Activated CD4-positive, alpha-beta memory T cell treated with anti-CD3 and anti-CD28 coated beads, Interleukin-2, amount 10 ng/mL, durations not matched to agents 7 days and 5 days (primary cell): Measurements from ENCODE around the gene KLHDC2. TPM values are rescaled to one million over a fixed set of nuclear protein-coding genes. Genes with fewer than 3 reads are reported as not detected.
"Not testable (repeated sequence)": the region's sequence is repeated elsewhere in the genome, so short reads cannot be mapped to it uniquely, and the experiment has no call there.

Experiments
- CTCF ChIA-PET: fragments of 350-600 bp; sonication (Branson Sonifier 250); formaldehyde crosslinking; loops from one replicate; lab custom pipeline; 2021; ENCODE audit warnings: antibody characterized with exemption, inconsistent platforms; lab: Charles Lee
- POLR2A ChIA-PET: fragments of 350-600 bp; sonication (Branson Sonifier 250); formaldehyde crosslinking; loops from one replicate; lab custom pipeline; 2021; ENCODE audit warnings: antibody characterized with exemption; lab: Charles Lee
- DNase-seq: peaks from one replicate; pipeline ENCODE4 v3.0.0-alpha.2; 2020
- H3K27ac Mint-ChIP-seq: one replicate; pipeline ENCODE4 v1.8.0; 2021; ENCODE audit warnings: mild to moderate bottlenecking, mixed read lengths
- H3K27me3 Mint-ChIP-seq: one replicate; pipeline ENCODE4 v1.8.0; 2021; ENCODE audit warnings: mixed read lengths
- H3K36me3 Mint-ChIP-seq: one replicate; pipeline ENCODE4 v1.8.0; 2021; ENCODE audit warnings: low read depth, mixed read lengths
- H3K4me1 Mint-ChIP-seq: one replicate; pipeline ENCODE4 v1.8.0; 2021; ENCODE audit warnings: mixed read lengths
- H3K4me3 Mint-ChIP-seq: one replicate; pipeline ENCODE4 v1.8.0; 2021; ENCODE audit warnings: mild to moderate bottlenecking, mixed read lengths
- H3K9me3 Mint-ChIP-seq: one replicate; pipeline ENCODE4 v1.8.0; 2021; ENCODE audit warnings: mixed read lengths
- total RNA-seq, 2 experiments: library from RNA; stranded (reverse); gene quantifications; one replicate each; pipeline ENCODE4 v1.2.3, GENCODE V29; 2021

Gene KLHDC2
- 10 to 100 TPM; 34.3 to 34.7 TPM for total RNA-seq

- Mint-ChIP-seq H3K4me1 (peaks cover 37% of the 10 kb centered on the region), H3K36me3 (peaks cover 10% of the 10 kb centered on the region), H3K9me3 (no peaks in the 10 kb centered on the region), H3K4me3 (peak within 1 kb of the TSS; percentile 98), H3K27ac (peak within 1 kb of the TSS; percentile 98), H3K27me3 (no peaks in the 10 kb centered on the region)
- ChIA-PET CTCF (interaction anchor here (0.6 to 3.9 kb wide), 23 partner anchors 9 to 337 kb away, joined by 3 to 45 read pairs (median 4); partner anchors contain the start of genes DNAAF2, KLHDC1, LRR1 and MGAT2), POLR2A (interaction anchor here (0.6 to 7.3 kb wide), 43 partner anchors 9 to 691 kb away, joined by 3 to 99 read pairs (median 5); partner anchors contain the start of genes DNAAF2, KLHDC1, LRR1 and MGAT2)
- DNase-seq: peak; percentile 92
These were observed at the start of gene KLHDC2 for GRCh38 chr14:49767571-49768300. KLHDC2 (plus strand) TSS chr14:49768153; CDS start chr14:49768469, 316 bp downstream.

DNA sequence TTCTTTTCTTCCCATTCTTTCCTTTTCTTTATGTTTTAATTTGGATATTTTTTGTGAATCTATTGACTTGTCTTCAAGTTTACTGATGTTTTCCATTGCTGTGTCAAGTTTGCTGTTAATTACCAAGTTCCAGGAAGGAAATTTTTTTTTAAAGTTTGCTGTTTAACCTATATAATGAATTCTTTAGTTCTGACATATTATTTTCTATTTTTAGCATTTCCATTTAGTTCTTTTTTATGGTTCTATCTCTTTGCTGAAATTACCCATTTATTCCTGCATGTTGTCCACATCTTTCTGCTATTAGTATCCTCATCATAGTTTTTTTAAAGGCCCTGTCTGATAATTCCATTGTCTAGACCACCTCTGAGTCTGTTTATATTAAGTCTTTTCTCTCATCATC is 47.2 kb upstream of the KLHDC2 start:
- H3K9me3 Mint-ChIP-seq: peaks cover 7% of the 10 kb centered on the region
- no peaks in the 10 kb centered on the region for H3K4me1 Mint-ChIP-seq
- H3K36me3 Mint-ChIP-seq: peaks cover 6% of the 10 kb centered on the region
- no peaks in the 10 kb centered on the region for H3K27me3 Mint-ChIP-seq
- no peak overlapping the region for H3K4me3 Mint-ChIP-seq
- no peak overlapping the region for H3K27ac Mint-ChIP-seq
- ChIA-PET CTCF (no interaction called here), POLR2A (no interaction called here)
- DNase-seq: no peak

GRCh38 chr14:49721733-49722435 is 46.1 kb upstream of the KLHDC2 start:
- H3K4me1 Mint-ChIP-seq, H3K27me3 Mint-ChIP-seq, H3K9me3 Mint-ChIP-seq, DNase-seq, H3K36me3 Mint-ChIP-seq, H3K27ac Mint-ChIP-seq, H3K4me3 Mint-ChIP-seq, CTCF ChIA-PET: not testable (repeated sequence)
- POLR2A ChIA-PET: interaction anchor here (1.7 kb wide), 1 partner anchor 46 kb away, joined by 4 read pairs; no protein-coding TSS in a partner anchor

- H3K4me3 Mint-ChIP-seq: no peak overlapping the region
These were observed 40.8 kb upstream of the KLHDC2 start for GRCh38 chr14:49727171-49727570.

GRCh38 chr14:49732896-49733295 is 35.1 kb upstream of the KLHDC2 start:
- no peaks in the 10 kb centered on the region for H3K9me3 Mint-ChIP-seq
- no peaks in the 10 kb centered on the region for H3K4me1 Mint-ChIP-seq
- H3K27me3 Mint-ChIP-seq: no peaks in the 10 kb centered on the region
- POLR2A ChIA-PET: no interaction called here
- H3K4me3 Mint-ChIP-seq: no peak overlapping the region
- DNase-seq: no peak
- H3K36me3 Mint-ChIP-seq: no peaks in the 10 kb centered on the region
- H3K27ac Mint-ChIP-seq: no peak overlapping the region
- CTCF ChIA-PET: no interaction called here

More at GRCh38 chr14:49727171-49727570, 40.8 kb upstream of the KLHDC2 start:
- Mint-ChIP-seq H3K4me1 (no peaks in the 10 kb centered on the region), H3K27me3 (no peaks in the 10 kb centered on the region), H3K27ac (no peak overlapping the region), H3K9me3 (peaks cover 2% of the 10 kb centered on the region), H3K36me3 (no peaks in the 10 kb centered on the region)
- CTCF ChIA-PET: no interaction called here
- POLR2A ChIA-PET: no interaction called here
- DNase-seq: no peak

DNA sequence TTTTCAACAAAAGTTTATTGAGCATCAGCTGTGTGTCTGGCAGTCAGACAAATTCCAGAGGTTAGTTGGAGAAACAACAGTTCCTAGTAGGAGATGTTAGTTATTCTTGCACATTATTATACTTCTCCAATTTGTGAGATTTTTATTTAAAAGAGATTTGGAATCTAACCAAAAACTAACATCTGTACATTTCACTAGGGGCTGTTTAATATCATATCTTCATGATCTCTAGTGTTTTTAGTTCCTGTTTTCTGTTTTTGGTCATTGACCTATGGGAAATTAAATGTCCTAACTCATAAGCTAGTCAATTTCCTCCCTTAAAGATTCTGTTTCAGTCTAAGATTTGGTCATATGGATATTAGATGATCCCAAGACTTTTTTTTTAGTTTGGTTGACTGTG is 34.1 kb upstream of the KLHDC2 start:
- no peak overlapping the region for H3K27ac Mint-ChIP-seq
- H3K9me3 Mint-ChIP-seq: no peaks in the 10 kb centered on the region
- no peaks in the 10 kb centered on the region for H3K36me3 Mint-ChIP-seq
- H3K27me3 Mint-ChIP-seq: no peaks in the 10 kb centered on the region
- no peak overlapping the region for H3K4me3 Mint-ChIP-seq
- ChIA-PET CTCF (interaction anchor here (0.5 kb wide), 1 partner anchor 98 kb away, joined by 4 read pairs; no protein-coding TSS in a partner anchor), POLR2A (no interaction called here)
- DNase-seq: no peak
- H3K4me1 Mint-ChIP-seq: no peaks in the 10 kb centered on the region

- CTCF ChIA-PET: interaction anchor here (0.6 kb wide), 1 partner anchor 64 kb away, joined by 3 read pairs; no protein-coding TSS in a partner anchor
- POLR2A ChIA-PET: interaction anchor here (0.9 kb wide), 1 partner anchor 11 kb away, joined by 3 read pairs; no protein-coding TSS in a partner anchor
- not testable (repeated sequence) for DNase-seq, H3K27ac Mint-ChIP-seq, H3K4me3 Mint-ChIP-seq, H3K36me3 Mint-ChIP-seq, H3K9me3 Mint-ChIP-seq, H3K27me3 Mint-ChIP-seq, H3K4me1 Mint-ChIP-seq
These were observed 32.3 kb upstream of the KLHDC2 start for GRCh38 chr14:49735669-49736068.

DNA sequence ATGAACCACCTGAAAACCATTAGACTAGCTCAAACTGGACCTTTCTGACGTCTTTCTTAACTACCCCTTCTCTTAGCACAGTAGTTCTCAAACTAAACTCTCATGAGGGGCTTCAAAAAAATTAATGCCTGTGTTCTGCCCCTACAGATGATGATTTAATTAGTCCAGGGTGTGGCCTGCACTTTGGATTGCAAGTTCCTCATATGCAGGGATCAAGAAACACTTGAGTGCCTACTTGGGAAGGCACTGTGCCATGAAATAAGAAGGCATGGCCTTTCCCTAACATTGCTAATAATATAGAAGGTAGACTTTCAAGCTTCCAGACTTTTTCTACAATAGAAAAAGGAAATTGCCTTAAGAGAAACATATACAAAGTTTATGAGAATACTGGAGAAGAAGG is 22.8 kb upstream of the KLHDC2 start:
- Mint-ChIP-seq H3K27me3 (no peaks in the 10 kb centered on the region), H3K4me1 (no peaks in the 10 kb centered on the region), H3K9me3 (no peaks in the 10 kb centered on the region), H3K36me3 (no peaks in the 10 kb centered on the region), H3K4me3 (no peak overlapping the region), H3K27ac (no peak overlapping the region)
- ChIA-PET CTCF (no interaction called here), POLR2A (no interaction called here)
- no peak for DNase-seq

DNA sequence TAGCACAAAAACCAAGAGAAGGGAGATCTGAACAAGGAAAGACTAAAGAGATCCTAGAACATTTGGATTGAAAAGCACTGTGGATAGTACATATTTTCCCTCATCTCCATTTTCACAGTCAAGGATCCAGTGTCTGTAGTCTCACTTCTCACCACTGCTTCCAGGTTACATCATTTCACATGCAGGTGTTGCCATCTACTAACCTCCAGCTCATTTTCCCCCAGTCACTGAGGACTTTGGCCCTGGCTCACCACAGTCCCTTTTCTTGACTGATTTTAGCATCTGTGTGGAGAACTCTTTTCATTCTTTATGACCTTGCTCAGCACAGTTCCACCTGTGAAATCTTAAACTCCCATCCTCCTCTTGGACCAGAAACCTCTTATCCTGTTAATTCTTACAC is 21.5 kb upstream of the KLHDC2 start:
- H3K27ac Mint-ChIP-seq, POLR2A ChIA-PET, H3K4me1 Mint-ChIP-seq, H3K27me3 Mint-ChIP-seq, H3K9me3 Mint-ChIP-seq, H3K4me3 Mint-ChIP-seq, DNase-seq, CTCF ChIA-PET, H3K36me3 Mint-ChIP-seq: not testable (repeated sequence)

GRCh38 chr14:49754570-49755097 is 13.3 kb upstream of the KLHDC2 start:
- POLR2A ChIA-PET: no interaction called here
- peaks cover 8% of the 10 kb centered on the region for H3K27me3 Mint-ChIP-seq
- no peaks in the 10 kb centered on the region for H3K4me1 Mint-ChIP-seq
- no peak overlapping the region for H3K4me3 Mint-ChIP-seq
- H3K27ac Mint-ChIP-seq: no peak overlapping the region
- CTCF ChIA-PET: no interaction called here
- no peak for DNase-seq
- no peaks in the 10 kb centered on the region for H3K9me3 Mint-ChIP-seq
- no peaks in the 10 kb centered on the region for H3K36me3 Mint-ChIP-seq

DNA sequence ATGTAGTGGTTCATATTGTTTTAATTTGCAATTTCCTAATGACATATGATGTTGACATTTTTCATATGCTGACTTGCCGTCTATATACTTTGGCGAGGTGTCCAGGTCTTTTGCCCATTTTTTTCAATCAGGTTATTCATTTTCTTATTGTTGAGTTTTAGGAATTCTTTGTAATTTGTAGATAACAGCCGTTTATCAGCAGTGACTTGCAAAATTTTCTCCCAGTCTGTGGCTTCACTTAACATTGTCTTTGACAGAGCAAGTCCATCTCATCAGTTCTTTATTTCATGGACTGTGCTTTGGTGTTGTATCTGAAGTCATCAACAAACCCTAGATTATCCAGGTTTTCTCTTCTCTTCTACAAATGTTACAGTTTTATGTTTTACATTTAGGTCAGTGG is 12.6 kb upstream of the KLHDC2 start:
- ChIA-PET POLR2A (no interaction called here), CTCF (no interaction called here)
- H3K4me3 Mint-ChIP-seq: no peak overlapping the region
- DNase-seq: no peak
- no peaks in the 10 kb centered on the region for H3K36me3 Mint-ChIP-seq
- H3K27ac Mint-ChIP-seq: no peak overlapping the region
- no peaks in the 10 kb centered on the region for H3K9me3 Mint-ChIP-seq
- no peaks in the 10 kb centered on the region for H3K4me1 Mint-ChIP-seq
- H3K27me3 Mint-ChIP-seq: peaks cover 11% of the 10 kb centered on the region

- Mint-ChIP-seq H3K4me1 (peaks cover 10% of the 10 kb centered on the region), H3K27ac (no peak overlapping the region), H3K36me3 (no peaks in the 10 kb centered on the region), H3K27me3 (peaks cover 5% of the 10 kb centered on the region), H3K4me3 (no peak overlapping the region), H3K9me3 (no peaks in the 10 kb centered on the region)
- ChIA-PET CTCF (no interaction called here), POLR2A (interaction anchor here (0.7 kb wide), 1 partner anchor 349 kb away, joined by 3 read pairs; no protein-coding TSS in a partner anchor)
- DNase-seq: no peak
These were observed 6.0 kb upstream of the KLHDC2 start for GRCh38 chr14:49761839-49762551.
